Neural progenitor cell (in vitro differentiated cells): Measurements from ENCODE around the gene TMEM109. TPM values are rescaled to one million over a fixed set of nuclear protein-coding genes. Genes with fewer than 3 reads are reported as not detected.
A peak's percentile ranks its signal among the peaks of the same experiment; 100 is the strongest.

ENCODE experiments used
- DNase-seq: peaks from one replicate; pipeline ENCODE4 v3.0.0-alpha.2; 2016; ENCODE audit warnings: low spot score
- H2AFZ ChIP-seq: fragments of 200-600 bp; sonication (generic); replicated peaks from 2 replicates; pipeline ENCODE4 v1.6.1; 2016; ENCODE audit warnings: antibody characterized with exemption
- H3F3A ChIP-seq: fragments of 200-600 bp; sonication (generic); 2 replicates; pipeline ENCODE4 v1.6.1; 2016; ENCODE audit warnings: antibody characterized with exemption, low read depth
- H3K27ac ChIP-seq: fragments of 200-600 bp; sonication (generic); 2 replicates; pipeline ENCODE4 v1.5.1; 2016; ENCODE audit warnings: mild to moderate bottlenecking
- H3K27me3 ChIP-seq: fragments of 200-600 bp; sonication (generic); 2 replicates; pipeline ENCODE4 v1.6.1; 2016; ENCODE audit warnings: mild to moderate bottlenecking, moderate library complexity
- H3K36me3 ChIP-seq: fragments of 200-600 bp; sonication (generic); 2 replicates; pipeline ENCODE4 v1.5.1; 2016
- H3K4me1 ChIP-seq: fragments of 200-600 bp; sonication (generic); 2 replicates; pipeline ENCODE4 v1.6.1; 2016; ENCODE audit warnings: mixed run types
- H3K4me2 ChIP-seq: fragments of 200-600 bp; sonication (generic); 2 replicates; pipeline ENCODE4 v1.6.1; 2016
- H3K4me3 ChIP-seq: fragments of 200-600 bp; sonication (generic); 2 replicates; pipeline ENCODE4 v1.5.1; 2016
- H3K79me2 ChIP-seq: fragments of 200-600 bp; sonication (generic); 2 replicates; pipeline ENCODE4 v1.6.1; 2016; ENCODE audit warnings: low read depth
- H3K9ac ChIP-seq: fragments of 200-600 bp; sonication (generic); 2 replicates; pipeline ENCODE4 v1.6.1; 2016
- H3K9me3 ChIP-seq: fragments of 200-600 bp; sonication (generic); 2 replicates; pipeline ENCODE4 v1.5.1; 2016; ENCODE audit warnings: low read depth
- H4K20me1 ChIP-seq: fragments of 200-600 bp; sonication (generic); 2 replicates; pipeline ENCODE4 v1.6.1; 2016; ENCODE audit warnings: low read depth
- H3K27ac Mint-ChIP-seq: 3 replicates; pipeline ENCODE4 v1.8.0; 2021; ENCODE audit warnings: mixed read lengths
- H3K27me3 Mint-ChIP-seq: 2 replicates; pipeline ENCODE4 v1.8.0; 2022; ENCODE audit warnings: low read depth, mild to moderate bottlenecking, inconsistent platforms, moderate library complexity, mixed read lengths; ENCODE audit not compliant: insufficient read depth
- H3K36me3 Mint-ChIP-seq: 3 replicates; pipeline ENCODE4 v1.8.0; 2021; ENCODE audit warnings: mixed read lengths
- H3K4me1 Mint-ChIP-seq: 3 replicates; pipeline ENCODE4 v1.8.0; 2021; ENCODE audit warnings: mixed read lengths
- H3K4me3 Mint-ChIP-seq: 3 replicates; pipeline ENCODE4 v1.8.0; 2021; ENCODE audit warnings: mild to moderate bottlenecking, moderate library complexity, mixed read lengths
- H3K9me3 Mint-ChIP-seq: 3 replicates; pipeline ENCODE4 v1.8.0; 2020; ENCODE audit warnings: mixed read lengths
- EZH2 ChIP-seq: fragments of 200-600 bp; sonication (generic); IDR thresholded peaks from 2 replicates; pipeline ENCODE4 v1.6.1; 2017; ENCODE audit warnings: antibody characterized with exemption, mild to moderate bottlenecking, moderate library complexity
- EZH2phosphoT487 ChIP-seq: fragments of 200-600 bp; sonication (generic); IDR thresholded peaks from 2 replicates; pipeline ENCODE4 v1.6.1; 2017; ENCODE audit warnings: antibody characterized with exemption
- total RNA-seq: library from RNA; depleted of rRNA; stranded (reverse); fragments of >200 nt; gene quantifications from 2 replicates; pipeline ENCODE4 v1.2.3, GENCODE V29; 2015; ENCODE audit warnings: low replicate concordance
- TF ChIP-seq, protein P1 (sequence below): fragments of 200-600 bp; sonication (generic); IDR thresholded peaks from 2 replicates; pipeline ENCODE4 v1.5.1; 2017; ENCODE audit warnings: antibody characterized with exemption, mild to moderate bottlenecking

TMEM109 gene
- total RNA-seq, 1 donor from 2014 or later = 22.4 TPM

DNA sequence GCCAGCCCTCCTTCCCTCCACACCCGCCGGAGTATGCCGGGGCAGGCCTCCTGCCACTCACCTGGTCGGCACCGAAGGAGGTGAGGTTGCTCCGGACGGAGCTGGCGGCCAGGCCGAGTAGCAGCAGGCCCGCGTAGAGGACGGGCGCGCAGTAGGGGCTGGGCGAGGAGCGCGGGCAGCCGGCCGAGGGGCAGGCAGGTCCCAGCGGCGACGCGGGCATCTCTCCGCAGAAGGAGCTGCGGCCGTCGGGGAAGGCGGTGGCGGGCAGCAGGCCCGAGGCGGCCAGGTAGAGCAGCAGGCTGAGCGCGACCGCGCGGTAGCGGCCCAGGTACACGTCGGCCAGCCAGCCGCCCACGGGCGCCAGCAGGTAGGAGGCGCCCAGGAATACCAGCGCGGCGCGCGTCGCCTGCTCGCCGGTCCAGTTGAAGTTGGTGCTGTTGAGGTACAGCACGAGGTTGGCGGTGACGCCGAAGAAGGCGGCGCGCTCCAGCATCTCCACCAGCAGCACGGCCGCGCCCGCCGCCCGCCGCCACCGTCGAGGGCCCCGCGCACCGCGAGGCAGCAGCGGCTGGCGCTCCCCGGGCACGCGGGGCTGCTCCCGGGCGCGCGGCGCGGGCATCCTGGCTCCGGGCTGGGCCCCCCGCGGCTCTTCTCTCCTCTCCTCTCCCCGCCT lies 37.1 kb downstream of the TMEM109 start:
- TF ChIP-seq EZH2phosphoT487 (peak; percentile 78), EZH2 (peak; percentile 75)
- TF ChIP-seq, protein P1, sequence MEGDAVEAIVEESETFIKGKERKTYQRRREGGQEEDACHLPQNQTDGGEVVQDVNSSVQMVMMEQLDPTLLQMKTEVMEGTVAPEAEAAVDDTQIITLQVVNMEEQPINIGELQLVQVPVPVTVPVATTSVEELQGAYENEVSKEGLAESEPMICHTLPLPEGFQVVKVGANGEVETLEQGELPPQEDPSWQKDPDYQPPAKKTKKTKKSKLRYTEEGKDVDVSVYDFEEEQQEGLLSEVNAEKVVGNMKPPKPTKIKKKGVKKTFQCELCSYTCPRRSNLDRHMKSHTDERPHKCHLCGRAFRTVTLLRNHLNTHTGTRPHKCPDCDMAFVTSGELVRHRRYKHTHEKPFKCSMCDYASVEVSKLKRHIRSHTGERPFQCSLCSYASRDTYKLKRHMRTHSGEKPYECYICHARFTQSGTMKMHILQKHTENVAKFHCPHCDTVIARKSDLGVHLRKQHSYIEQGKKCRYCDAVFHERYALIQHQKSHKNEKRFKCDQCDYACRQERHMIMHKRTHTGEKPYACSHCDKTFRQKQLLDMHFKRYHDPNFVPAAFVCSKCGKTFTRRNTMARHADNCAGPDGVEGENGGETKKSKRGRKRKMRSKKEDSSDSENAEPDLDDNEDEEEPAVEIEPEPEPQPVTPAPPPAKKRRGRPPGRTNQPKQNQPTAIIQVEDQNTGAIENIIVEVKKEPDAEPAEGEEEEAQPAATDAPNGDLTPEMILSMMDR = no peak
- H3K4me2 ChIP-seq = peak overlapping the region; percentile 72
- peak overlapping the region; percentile 90 for H2AFZ ChIP-seq
- Mint-ChIP-seq H3K27ac (no peak overlapping the region), H3K4me1 (peaks cover 37% of the 10 kb centered on the region), H3K36me3 (no peaks in the 10 kb centered on the region), H3K27me3 (peaks cover 35% of the 10 kb centered on the region), H3K4me3 (no peak overlapping the region), H3K9me3 (no peaks in the 10 kb centered on the region)
- H3K4me3 ChIP-seq = peak overlapping the region; percentile 33
- H3K79me2 ChIP-seq = no peaks in the 10 kb centered on the region
- H3K27ac ChIP-seq = no peak overlapping the region
- H3K27me3 ChIP-seq = peaks cover 46% of the 10 kb centered on the region
- peaks cover 16% of the 10 kb centered on the region for H3F3A ChIP-seq
- DNase-seq = peak; percentile 57
- H3K9ac ChIP-seq = no peak overlapping the region
- no peaks in the 10 kb centered on the region for H3K9me3 ChIP-seq
- H3K36me3 ChIP-seq = no peaks in the 10 kb centered on the region
- H3K4me1 ChIP-seq = peaks cover 22% of the 10 kb centered on the region
- H4K20me1 ChIP-seq = no peaks in the 10 kb centered on the region

DNA sequence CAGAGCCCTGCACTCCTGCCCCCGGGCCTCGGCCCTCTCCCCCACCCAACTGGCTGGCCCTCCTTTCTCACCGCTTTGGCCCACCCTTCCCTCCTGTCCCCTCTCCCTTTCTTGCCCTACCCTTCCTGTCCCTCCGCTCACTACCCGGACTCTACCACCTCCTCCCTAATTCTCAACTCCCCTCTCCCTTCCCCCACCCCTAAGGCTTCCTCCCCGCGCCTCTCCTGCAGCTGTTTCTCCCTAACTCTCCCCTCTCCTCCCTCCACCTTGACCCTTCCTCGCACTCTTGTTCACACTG lies 37.6 kb downstream of the TMEM109 start:
- no peaks in the 10 kb centered on the region for H3K36me3 ChIP-seq
- peak overlapping the region; percentile 72 for H3K4me2 ChIP-seq
- peaks cover 46% of the 10 kb centered on the region for H3K27me3 ChIP-seq
- H3K27ac Mint-ChIP-seq = peak overlapping the region; percentile 44
- H3K79me2 ChIP-seq = no peaks in the 10 kb centered on the region
- H2AFZ ChIP-seq = peak overlapping the region; percentile 90
- TF ChIP-seq EZH2phosphoT487 (no peak), EZH2 (no peak)
- TF ChIP-seq, protein P1 = no peak
- H3K9me3 Mint-ChIP-seq = no peaks in the 10 kb centered on the region
- H3K9ac ChIP-seq = no peak overlapping the region
- H4K20me1 ChIP-seq = no peaks in the 10 kb centered on the region
- H3K27me3 Mint-ChIP-seq = peaks cover 35% of the 10 kb centered on the region
- no peak overlapping the region for H3K4me3 Mint-ChIP-seq
- H3K4me3 ChIP-seq = peak overlapping the region; percentile 23
- no peaks in the 10 kb centered on the region for H3K9me3 ChIP-seq
- H3K36me3 Mint-ChIP-seq = no peaks in the 10 kb centered on the region
- H3F3A ChIP-seq = peaks cover 16% of the 10 kb centered on the region
- DNase-seq = no peak
- peaks cover 33% of the 10 kb centered on the region for H3K4me1 Mint-ChIP-seq
- H3K27ac ChIP-seq = no peak overlapping the region
- peaks cover 22% of the 10 kb centered on the region for H3K4me1 ChIP-seq

DNA sequence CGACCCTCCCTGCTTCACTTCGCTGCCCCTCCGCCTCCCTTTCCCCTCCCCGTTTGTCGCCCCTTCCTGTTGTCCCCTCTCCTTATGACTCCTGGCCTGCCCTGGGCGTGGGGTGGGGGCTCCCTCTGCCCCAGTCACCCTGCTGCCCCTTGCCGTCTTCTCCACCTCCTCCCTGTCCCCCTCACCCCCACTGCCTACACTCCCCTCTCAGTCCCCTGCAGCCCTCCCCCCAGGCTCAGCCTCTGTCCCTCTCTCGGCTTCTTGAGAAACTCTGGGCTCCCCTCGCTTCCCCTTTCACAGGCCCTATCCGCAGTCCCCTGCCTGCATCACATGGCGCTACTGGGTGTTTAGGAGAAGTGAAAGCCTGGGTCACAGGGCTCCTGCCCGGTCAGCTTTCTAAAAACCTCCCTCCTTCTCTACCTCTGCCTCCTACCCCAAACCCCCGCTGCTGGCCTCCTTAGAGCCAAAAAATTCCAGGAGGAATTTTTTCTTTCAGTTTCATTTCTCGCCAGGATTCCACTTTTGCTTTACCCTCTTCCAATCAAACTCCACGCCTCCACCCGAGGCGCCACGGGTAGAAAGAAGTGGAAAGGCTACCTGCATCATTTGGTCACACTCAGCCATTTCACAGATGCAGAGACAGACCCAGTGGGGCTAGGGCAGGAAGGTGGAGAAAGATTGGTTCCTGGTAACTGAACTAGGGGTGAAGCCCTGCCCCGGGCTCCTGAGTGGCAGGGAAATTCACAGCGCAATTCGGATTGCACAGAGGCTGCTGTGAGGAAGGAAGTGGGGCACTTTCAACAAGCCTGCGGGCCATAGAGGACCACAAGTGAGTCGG lies 38.2 kb downstream of the TMEM109 start, which contains the start of gene SLC15A3:
Gene SLC15A3, minus strand, starts transcription at position 273 of the 838 bp plus-strand sequence. CDS start 625 bp downstream, outside the sequence.
- Histone ChIP-seq H3K4me3 (peak within 1 kb of the TSS; percentile 33), H3F3A (peaks cover 16% of the 10 kb centered on the region), H3K27ac (no peak within 1 kb of the TSS), H3K4me2 (peak within 1 kb of the TSS; percentile 72), H3K9me3 (no peaks in the 10 kb centered on the region), H3K27me3 (peaks cover 46% of the 10 kb centered on the region), H4K20me1 (no peaks in the 10 kb centered on the region), H3K36me3 (no peaks in the 10 kb centered on the region), H3K79me2 (no peaks in the 10 kb centered on the region), H2AFZ (peak within 1 kb of the TSS; percentile 90), H3K9ac (no peak within 1 kb of the TSS), H3K4me1 (peaks cover 22% of the 10 kb centered on the region)
- peak within 1 kb of the TSS; percentile 44 for H3K27ac Mint-ChIP-seq
- peak; percentile 49 for DNase-seq
- no peak for TF ChIP-seq EZH2phosphoT487
- TF ChIP-seq EZH2 = no peak
- TF ChIP-seq, protein P1 = no peak
- H3K36me3 Mint-ChIP-seq = no peaks in the 10 kb centered on the region
- peaks cover 33% of the 10 kb centered on the region for H3K4me1 Mint-ChIP-seq
- H3K9me3 Mint-ChIP-seq = no peaks in the 10 kb centered on the region
- peak within 1 kb of the TSS; percentile 55 for H3K4me3 Mint-ChIP-seq
- H3K27me3 Mint-ChIP-seq = peaks cover 35% of the 10 kb centered on the region
